Measurements from ENCODE around the gene GMPR. TPM values are rescaled to one million over a fixed set of nuclear protein-coding genes. Genes with fewer than 3 reads are reported as not detected.

Gene GMPR
- total RNA-seq, 2 experiments from 2014 or later: not detected

- no peaks in the 10 kb centered on the region for H3K9me2 ChIP-seq (ENCODE audit: insufficient read depth, low read length)
- no peaks in the 10 kb centered on the region for H3K36me3 ChIP-seq (ENCODE audit: insufficient read depth, low read length)
- no peaks in the 10 kb centered on the region for H4K20me1 ChIP-seq (ENCODE audit: insufficient read depth, low read length)
- no peaks in the 10 kb centered on the region for H3K9me3 ChIP-seq (ENCODE audit: low read length)
- intact Hi-C loops (cut with micrococcal nuclease; ENCODE audit: unreplicated experiment): no loop called here
- no peak overlapping the region for H3K27ac ChIP-seq (ENCODE audit: low read depth, low read length, poor library complexity, severe bottlenecking)
- no TSS peak for BruUV-seq (replicated peaks)
- peaks cover 5% of the 10 kb centered on the region for H3K4me1 ChIP-seq (ENCODE audit: insufficient read depth, low read length, poor library complexity, severe bottlenecking)
- POLR2A ChIA-PET: no interaction called here
- DNase-seq (ENCODE audit: low spot score): no peak
- H2AFZ ChIP-seq (ENCODE audit: low read length): no peak overlapping the region
- no peak for TF ChIP-seq EZH2phosphoT487 (IDR thresholded peaks at IDR 0.05; ENCODE audit: borderline replicate concordance, low read depth, low read length)
- TF ChIP-seq, protein P1, sequence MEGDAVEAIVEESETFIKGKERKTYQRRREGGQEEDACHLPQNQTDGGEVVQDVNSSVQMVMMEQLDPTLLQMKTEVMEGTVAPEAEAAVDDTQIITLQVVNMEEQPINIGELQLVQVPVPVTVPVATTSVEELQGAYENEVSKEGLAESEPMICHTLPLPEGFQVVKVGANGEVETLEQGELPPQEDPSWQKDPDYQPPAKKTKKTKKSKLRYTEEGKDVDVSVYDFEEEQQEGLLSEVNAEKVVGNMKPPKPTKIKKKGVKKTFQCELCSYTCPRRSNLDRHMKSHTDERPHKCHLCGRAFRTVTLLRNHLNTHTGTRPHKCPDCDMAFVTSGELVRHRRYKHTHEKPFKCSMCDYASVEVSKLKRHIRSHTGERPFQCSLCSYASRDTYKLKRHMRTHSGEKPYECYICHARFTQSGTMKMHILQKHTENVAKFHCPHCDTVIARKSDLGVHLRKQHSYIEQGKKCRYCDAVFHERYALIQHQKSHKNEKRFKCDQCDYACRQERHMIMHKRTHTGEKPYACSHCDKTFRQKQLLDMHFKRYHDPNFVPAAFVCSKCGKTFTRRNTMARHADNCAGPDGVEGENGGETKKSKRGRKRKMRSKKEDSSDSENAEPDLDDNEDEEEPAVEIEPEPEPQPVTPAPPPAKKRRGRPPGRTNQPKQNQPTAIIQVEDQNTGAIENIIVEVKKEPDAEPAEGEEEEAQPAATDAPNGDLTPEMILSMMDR (conservative IDR thresholded peaks at IDR 0.05; ENCODE audit: low read length): no peak
- CTCF ChIA-PET (ENCODE audit: unreplicated experiment): no interaction called here
- no peaks in the 10 kb centered on the region for H3K79me2 ChIP-seq (ENCODE audit: insufficient read depth, low read depth, low read length)
- no peak overlapping the region for H3K4me3 ChIP-seq (ENCODE audit: low read depth, low read length, poor library complexity, severe bottlenecking)
- H3K4me2 ChIP-seq (ENCODE audit: low read length): no peak overlapping the region
Observed at GRCh38 chr6:16232086-16232485, 6.3 kb upstream of the GMPR start.

GRCh38 chr6:16236009-16236501 lies 2.3 kb upstream of the GMPR start:
- peaks cover 5% of the 10 kb centered on the region for H3K4me1 ChIP-seq (ENCODE audit: insufficient read depth, low read length, poor library complexity, severe bottlenecking)
- DNase-seq (ENCODE audit: low spot score): no peak
- no peak overlapping the region for H2AFZ ChIP-seq (ENCODE audit: low read length)
- H3K9me3 ChIP-seq (ENCODE audit: low read length): no peaks in the 10 kb centered on the region
- no peaks in the 10 kb centered on the region for H4K20me1 ChIP-seq (ENCODE audit: insufficient read depth, low read length)
- no peak overlapping the region for H3K4me2 ChIP-seq (ENCODE audit: low read length)
- no peaks in the 10 kb centered on the region for H3K9me2 ChIP-seq (ENCODE audit: insufficient read depth, low read length)
- no peaks in the 10 kb centered on the region for H3K36me3 ChIP-seq (ENCODE audit: insufficient read depth, low read length)
- H3K27ac ChIP-seq (ENCODE audit: low read depth, low read length, poor library complexity, severe bottlenecking): no peak overlapping the region
- intact Hi-C loops (cut with micrococcal nuclease; ENCODE audit: unreplicated experiment): no loop called here
- TF ChIP-seq EZH2phosphoT487 (IDR thresholded peaks at IDR 0.05; ENCODE audit: borderline replicate concordance, low read depth, low read length): no peak
- TF ChIP-seq, protein P1 (conservative IDR thresholded peaks at IDR 0.05; ENCODE audit: low read length): no peak
- BruUV-seq (replicated peaks): no TSS peak
- no peaks in the 10 kb centered on the region for H3K79me2 ChIP-seq (ENCODE audit: insufficient read depth, low read depth, low read length)
- H3K4me3 ChIP-seq (ENCODE audit: low read depth, low read length, poor library complexity, severe bottlenecking): no peak overlapping the region
- ChIA-PET POLR2A (no interaction called here), CTCF (ENCODE audit: unreplicated experiment) (no interaction called here)

GRCh38 chr6:16236631-16237199 lies 1.7 kb upstream of the GMPR start:
- no peak for DNase-seq (ENCODE audit: low spot score)
- Histone ChIP-seq H3K9me2 (ENCODE audit: insufficient read depth, low read length) (no peaks in the 10 kb centered on the region), H4K20me1 (ENCODE audit: insufficient read depth, low read length) (no peaks in the 10 kb centered on the region), H3K27ac (ENCODE audit: low read depth, low read length, poor library complexity, severe bottlenecking) (no peak overlapping the region), H3K9me3 (ENCODE audit: low read length) (no peaks in the 10 kb centered on the region), H2AFZ (ENCODE audit: low read length) (no peak overlapping the region), H3K4me1 (ENCODE audit: insufficient read depth, low read length, poor library complexity, severe bottlenecking) (peaks cover 5% of the 10 kb centered on the region), H3K4me3 (ENCODE audit: low read depth, low read length, poor library complexity, severe bottlenecking) (no peak overlapping the region), H3K79me2 (ENCODE audit: insufficient read depth, low read depth, low read length) (no peaks in the 10 kb centered on the region), H3K36me3 (ENCODE audit: insufficient read depth, low read length) (no peaks in the 10 kb centered on the region), H3K4me2 (ENCODE audit: low read length) (no peak overlapping the region)
- ChIA-PET POLR2A (no interaction called here), CTCF (ENCODE audit: unreplicated experiment) (no interaction called here)
- intact Hi-C loops (cut with micrococcal nuclease; ENCODE audit: unreplicated experiment): no loop called here
- no peak for TF ChIP-seq EZH2phosphoT487 (IDR thresholded peaks at IDR 0.05; ENCODE audit: borderline replicate concordance, low read depth, low read length)
- TF ChIP-seq, protein P1 (conservative IDR thresholded peaks at IDR 0.05; ENCODE audit: low read length): no peak
- BruUV-seq (replicated peaks): no TSS peak

Measured in OCI-LY7 (cell line).